A673 (cell line): ENCODE data around the gene MYO1D.

Experiments
- CTCF ChIP-seq: fragments of 300-800, 200-600 bp; sonication (generic); conservative IDR thresholded peaks from 2 replicates; pipeline ENCODE4 v1.5.1; 2017; ENCODE audit warnings: low read depth, mild to moderate bottlenecking, antibody characterized with exemption, low read length, moderate library complexity, mixed read lengths
- EZH2 ChIP-seq: fragments of 200-600 bp; sonication (generic); IDR thresholded peaks from 2 replicates; pipeline ENCODE4 v1.6.1; 2017; ENCODE audit warnings: borderline replicate concordance, low read depth, mild to moderate bottlenecking, mixed read lengths, antibody characterized with exemption, low read length; ENCODE audit not compliant: poor library complexity, severe bottlenecking

- peak; percentile 68 for TF ChIP-seq CTCF
- no peak for TF ChIP-seq EZH2
Observed at GRCh38 chr17:32659419-32659842, 217.5 kb downstream of the MYO1D start.
